A549 treated with Hydrocortisone at 1 μM for 4 hours (cell line): ENCODE measurements around the gene OR5T3. TPM values are rescaled to one million over a fixed set of nuclear protein-coding genes. Genes with fewer than 3 reads are reported as not detected.

Experiments used
- total RNA-seq: library from RNA; stranded (reverse); fragments of 200-300 nt; extraction: Qiagen RNA extraction; gene quantifications from 5 replicates; pipeline ENCODE4 v1.2.3, GENCODE V29; 2022

The OR5T3 gene
- not detected in 5 replicates for total RNA-seq

DNA sequence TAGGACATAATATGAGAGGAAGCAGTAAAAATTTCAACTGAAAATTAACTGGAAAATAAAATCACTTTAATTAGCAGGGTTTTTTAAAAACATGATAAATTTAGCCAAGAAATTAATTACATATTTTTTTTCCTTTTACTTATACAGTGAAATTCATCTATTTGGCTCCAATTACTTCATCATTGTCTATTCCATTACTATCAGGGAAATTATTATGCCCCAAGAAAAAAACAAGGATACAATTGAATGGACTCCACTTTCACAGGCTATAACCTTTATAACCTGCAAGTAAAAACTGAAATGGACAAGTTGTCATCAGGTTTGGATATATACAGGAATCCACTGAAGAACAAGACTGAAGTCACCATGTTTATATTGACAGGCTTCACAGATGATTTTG, at the start of gene OR5T3:
Gene OR5T3 (plus strand): TSS at position 301 of the 400 bp plus-strand sequence. CDS start 0 bp downstream, at position 301.

GRCh38 chr11:56234155-56234554, 17.9 kb upstream of the OR5T3 start, which contains the start of gene OR5T2:
OR5T2 (minus strand) TSS chr11:56234255; CDS start chr11:56233062, 1,193 bp downstream.

DNA sequence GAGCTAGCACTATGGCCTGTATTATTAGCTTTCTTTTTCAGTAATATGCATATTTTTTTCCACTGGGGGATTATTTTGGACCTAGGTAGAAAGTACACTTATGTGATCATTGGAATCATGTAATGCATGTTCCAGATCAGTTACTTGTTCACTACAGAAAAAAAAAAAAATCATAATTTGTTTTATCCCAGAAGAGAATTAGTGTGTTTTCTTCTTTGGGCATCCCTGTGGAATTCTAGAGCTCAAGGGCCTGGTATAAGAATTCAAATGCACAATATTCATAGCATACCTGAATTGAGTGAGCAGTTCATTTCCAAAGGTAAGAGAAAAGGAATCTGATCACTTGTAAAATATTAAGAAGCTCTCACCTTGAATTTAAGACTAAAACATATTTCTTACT, 21.8 kb downstream of the OR5T3 start, which contains the start of gene OR5T1:
Gene OR5T1 (plus strand): TSS at position 301 of the 400 bp plus-strand sequence. CDS start 1,485 bp downstream, outside the sequence.

GRCh38 chr11:56292154-56292553, 40.1 kb downstream of the OR5T3 start, which contains the start of gene OR8H1:
OR8H1 (minus strand) TSS chr11:56292254; CDS start chr11:56291062, 1,192 bp downstream.

Other genes with a start within 250 kb of the OR5T3 start
- not detected in 5 replicates for gene OR5AS1, start 224.6 kb upstream of the OR5T3 start, total RNA-seq
- gene OR8I2, start 158.9 kb upstream of the OR5T3 start, total RNA-seq, result not detected in 5 replicates
- not detected in 5 replicates for gene OR8H2, start 148.6 kb upstream of the OR5T3 start, total RNA-seq
- gene OR8H3, start 129.9 kb upstream of the OR5T3 start, total RNA-seq, result not detected in 5 replicates
- gene OR8J3, start 112.1 kb upstream of the OR5T3 start, total RNA-seq, result not detected in 5 replicates
- gene OR8K5, start 91.9 kb upstream of the OR5T3 start, total RNA-seq, result not detected in 5 replicates
- gene OR5J2, start 75.6 kb upstream of the OR5T3 start, total RNA-seq, result not detected in 5 replicates
- gene OR5T2, start 18.0 kb upstream of the OR5T3 start, total RNA-seq, result not detected in 5 replicates
- not detected in 5 replicates for gene OR5T1, start 21.9 kb downstream of the OR5T3 start, total RNA-seq
- not detected in 5 replicates for gene OR8H1, start 40.0 kb downstream of the OR5T3 start, total RNA-seq
- gene OR8K3, start 62.9 kb downstream of the OR5T3 start, total RNA-seq, result not detected in 5 replicates
- gene OR8K1, start 93.8 kb downstream of the OR5T3 start, total RNA-seq, result not detected in 5 replicates
- gene OR8J1, start 102.0 kb downstream of the OR5T3 start, total RNA-seq, result not detected in 5 replicates
- not detected in 5 replicates for gene OR8U1, start 123.4 kb downstream of the OR5T3 start, total RNA-seq
- not detected in 5 replicates for gene OR5AL1, start 160.4 kb downstream of the OR5T3 start, total RNA-seq
- gene OR5M3, start 221.1 kb downstream of the OR5T3 start, total RNA-seq, result not detected in 5 replicates
- not detected in 5 replicates for gene OR5M8, start 239.1 kb downstream of the OR5T3 start, total RNA-seq